Measurements from ENCODE around the gene IL23R. TPM values are rescaled to one million over a fixed set of nuclear protein-coding genes. Genes with fewer than 3 reads are reported as not detected.

The IL23R gene
- total RNA-seq, 1 donor from 2014 or later, result not detected

DNA sequence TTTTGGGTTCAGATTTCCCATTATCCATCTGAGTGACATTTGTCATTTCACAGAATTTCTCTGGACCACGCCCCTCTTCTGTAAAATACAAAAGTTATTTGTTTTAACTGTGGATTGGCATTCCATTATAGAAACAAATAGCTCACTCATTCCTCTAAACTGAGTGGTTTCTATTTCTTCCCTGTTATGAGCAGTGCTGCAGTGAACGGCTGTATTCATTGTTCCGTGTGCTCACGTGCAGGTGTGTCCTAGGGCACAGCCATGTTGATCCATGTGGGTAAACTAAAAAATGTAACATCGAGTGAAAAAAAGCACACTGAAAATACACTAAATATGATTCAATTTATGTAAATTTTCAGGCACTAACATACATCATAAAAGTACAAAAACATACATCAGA lies 114.4 kb downstream of the IL23R start:
- no peaks in the 10 kb centered on the region for H3K36me3 Mint-ChIP-seq (ENCODE audit: low read depth, unreplicated experiment)

DNA sequence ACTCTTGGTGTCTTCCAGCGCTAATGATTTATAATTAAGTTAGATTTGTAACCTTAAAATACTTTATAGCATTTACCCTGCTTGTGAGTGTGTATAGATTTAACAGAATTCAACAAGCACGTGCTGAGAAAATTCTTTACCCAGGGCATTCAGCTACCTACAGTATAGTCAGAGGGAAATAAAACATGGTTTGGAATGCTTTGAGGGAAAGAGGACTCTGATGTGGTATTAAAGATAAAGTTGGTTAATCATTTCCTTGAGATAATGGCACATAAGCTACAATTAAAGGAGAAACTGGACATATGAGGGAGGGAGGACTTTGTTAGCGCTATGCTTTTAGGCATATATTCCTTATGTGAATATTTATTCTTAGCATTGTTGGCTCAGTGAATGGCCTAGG lies 115.0 kb downstream of the IL23R start:
- Mint-ChIP-seq H3K9me3 (ENCODE audit: unreplicated experiment) (no peaks in the 10 kb centered on the region), H3K36me3 (ENCODE audit: low read depth, unreplicated experiment) (no peaks in the 10 kb centered on the region), H3K4me1 (ENCODE audit: unreplicated experiment) (no peaks in the 10 kb centered on the region), H3K4me3 (ENCODE audit: unreplicated experiment) (no peak overlapping the region), H3K27me3 (ENCODE audit: unreplicated experiment) (no peaks in the 10 kb centered on the region), H3K27ac (ENCODE audit: unreplicated experiment) (no peak overlapping the region)
- TF ChIP-seq, protein P1, sequence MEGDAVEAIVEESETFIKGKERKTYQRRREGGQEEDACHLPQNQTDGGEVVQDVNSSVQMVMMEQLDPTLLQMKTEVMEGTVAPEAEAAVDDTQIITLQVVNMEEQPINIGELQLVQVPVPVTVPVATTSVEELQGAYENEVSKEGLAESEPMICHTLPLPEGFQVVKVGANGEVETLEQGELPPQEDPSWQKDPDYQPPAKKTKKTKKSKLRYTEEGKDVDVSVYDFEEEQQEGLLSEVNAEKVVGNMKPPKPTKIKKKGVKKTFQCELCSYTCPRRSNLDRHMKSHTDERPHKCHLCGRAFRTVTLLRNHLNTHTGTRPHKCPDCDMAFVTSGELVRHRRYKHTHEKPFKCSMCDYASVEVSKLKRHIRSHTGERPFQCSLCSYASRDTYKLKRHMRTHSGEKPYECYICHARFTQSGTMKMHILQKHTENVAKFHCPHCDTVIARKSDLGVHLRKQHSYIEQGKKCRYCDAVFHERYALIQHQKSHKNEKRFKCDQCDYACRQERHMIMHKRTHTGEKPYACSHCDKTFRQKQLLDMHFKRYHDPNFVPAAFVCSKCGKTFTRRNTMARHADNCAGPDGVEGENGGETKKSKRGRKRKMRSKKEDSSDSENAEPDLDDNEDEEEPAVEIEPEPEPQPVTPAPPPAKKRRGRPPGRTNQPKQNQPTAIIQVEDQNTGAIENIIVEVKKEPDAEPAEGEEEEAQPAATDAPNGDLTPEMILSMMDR (IDR thresholded peaks at IDR 0.05; ENCODE audit: unreplicated experiment), result no peak
- DNase-seq (ENCODE audit: low spot score), result no peak

More for the DNA sequence above, 114.4 kb downstream of the IL23R start:
- no peaks in the 10 kb centered on the region for H3K4me1 Mint-ChIP-seq (ENCODE audit: unreplicated experiment)
- H3K27me3 Mint-ChIP-seq (ENCODE audit: unreplicated experiment), result no peaks in the 10 kb centered on the region
- TF ChIP-seq, protein P1 (IDR thresholded peaks at IDR 0.05; ENCODE audit: unreplicated experiment), result no peak
- H3K4me3 Mint-ChIP-seq (ENCODE audit: unreplicated experiment), result no peak overlapping the region
- DNase-seq (ENCODE audit: low spot score), result no peak
- no peak overlapping the region for H3K27ac Mint-ChIP-seq (ENCODE audit: unreplicated experiment)
- no peaks in the 10 kb centered on the region for H3K9me3 Mint-ChIP-seq (ENCODE audit: unreplicated experiment)

DNA sequence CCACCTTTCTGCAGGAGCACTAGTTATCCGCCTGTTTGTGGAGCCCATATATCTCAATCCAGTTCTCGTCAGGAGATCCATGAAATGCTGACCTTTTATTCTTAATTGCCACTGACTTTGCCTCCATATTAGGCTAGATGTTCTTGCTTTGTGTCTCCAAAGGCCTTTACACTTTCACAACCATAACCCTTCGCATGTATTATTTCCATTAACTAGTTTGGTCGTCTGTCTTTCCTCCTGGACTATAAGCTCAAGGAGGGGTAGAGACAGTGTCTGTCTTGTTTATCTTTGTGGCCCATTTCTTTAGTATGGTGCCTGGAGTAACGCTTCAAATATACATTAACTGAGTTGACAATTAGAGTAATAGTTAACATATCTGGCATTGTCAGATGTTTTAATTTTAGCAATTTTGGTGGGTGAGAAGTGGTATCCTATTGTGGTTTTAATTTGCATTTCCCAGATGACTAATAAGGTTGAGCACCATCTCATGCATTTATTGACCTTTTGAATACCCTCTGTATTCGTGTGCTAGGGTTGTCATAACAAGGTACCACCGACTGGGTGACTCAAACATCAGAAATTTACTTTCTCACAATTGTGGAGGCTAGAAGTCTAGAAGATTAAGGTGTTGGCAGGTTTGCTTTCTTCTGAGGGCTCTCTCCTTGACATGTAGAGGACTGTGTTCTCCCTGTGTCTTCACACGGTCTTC lies 119.7 kb downstream of the IL23R start:
- Mint-ChIP-seq H3K9me3 (ENCODE audit: unreplicated experiment) (no peaks in the 10 kb centered on the region), H3K4me1 (ENCODE audit: unreplicated experiment) (no peaks in the 10 kb centered on the region), H3K27ac (ENCODE audit: unreplicated experiment) (no peak overlapping the region), H3K4me3 (ENCODE audit: unreplicated experiment) (no peak overlapping the region), H3K27me3 (ENCODE audit: unreplicated experiment) (no peaks in the 10 kb centered on the region), H3K36me3 (ENCODE audit: low read depth, unreplicated experiment) (no peaks in the 10 kb centered on the region)
- TF ChIP-seq, protein P1 (IDR thresholded peaks at IDR 0.05; ENCODE audit: unreplicated experiment), result no peak
- DNase-seq (ENCODE audit: low spot score), result no peak

DNA sequence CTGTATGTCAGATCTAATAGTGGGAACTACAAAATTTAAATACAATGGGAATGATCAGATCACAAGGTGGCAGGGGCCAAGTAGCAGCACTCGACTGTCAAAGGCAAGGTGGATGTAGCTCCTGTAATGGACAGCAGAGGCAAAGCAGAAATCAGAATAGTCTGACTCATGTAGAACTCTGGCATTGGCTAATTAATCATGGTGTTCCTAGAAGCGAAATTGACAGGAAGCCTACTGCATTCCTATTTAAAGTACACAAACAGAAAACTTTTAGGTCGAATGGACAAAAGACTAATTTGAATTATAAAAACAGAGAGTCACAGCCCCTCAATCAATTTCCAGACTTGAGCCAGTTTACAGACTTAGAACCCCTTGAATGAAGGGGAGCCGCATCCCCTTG lies 124.0 kb downstream of the IL23R start:
- no peak for DNase-seq (ENCODE audit: low spot score)
- Mint-ChIP-seq H3K4me1 (ENCODE audit: unreplicated experiment) (no peaks in the 10 kb centered on the region), H3K27me3 (ENCODE audit: unreplicated experiment) (no peaks in the 10 kb centered on the region), H3K4me3 (ENCODE audit: unreplicated experiment) (no peak overlapping the region), H3K36me3 (ENCODE audit: low read depth, unreplicated experiment) (no peaks in the 10 kb centered on the region), H3K9me3 (ENCODE audit: unreplicated experiment) (no peaks in the 10 kb centered on the region), H3K27ac (ENCODE audit: unreplicated experiment) (no peak overlapping the region)
- TF ChIP-seq, protein P1 (IDR thresholded peaks at IDR 0.05; ENCODE audit: unreplicated experiment), result no peak

DNA sequence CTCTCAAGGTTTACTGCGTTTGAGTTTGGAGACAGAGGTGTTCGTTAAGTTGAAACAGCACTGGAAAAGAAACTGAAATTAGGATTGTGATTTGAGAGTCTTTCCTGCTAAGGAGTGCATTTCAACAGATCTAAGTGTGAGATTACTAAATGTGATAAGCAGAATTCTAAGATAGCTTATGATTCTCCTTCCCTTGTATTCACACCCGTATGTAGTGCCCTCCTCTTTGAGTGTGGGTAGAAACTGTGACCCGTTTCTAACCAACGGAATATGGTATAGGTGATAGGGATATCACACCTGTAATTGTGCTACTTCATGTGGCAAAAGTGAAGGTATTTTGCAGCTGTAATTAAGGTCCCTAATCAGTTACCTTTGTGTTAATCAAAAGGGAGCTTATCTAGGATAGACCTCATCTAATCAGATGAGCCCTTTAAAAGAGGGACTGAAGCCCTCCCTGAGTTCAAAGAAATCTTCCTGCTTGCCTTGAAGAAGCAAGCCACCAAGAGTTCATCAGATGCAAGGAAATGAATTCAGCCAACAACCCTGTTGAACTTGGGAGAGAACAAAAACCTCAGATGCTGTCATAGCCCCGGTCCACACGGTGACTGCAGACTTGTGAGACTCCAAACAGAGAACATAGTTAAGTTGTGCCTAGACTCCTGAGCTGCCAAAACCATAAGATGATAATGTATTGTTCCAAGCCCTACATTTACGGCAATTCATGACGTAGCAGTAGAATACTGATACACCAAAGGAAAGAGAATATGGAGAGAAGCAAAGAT lies 128.8 kb downstream of the IL23R start:
- DNase-seq (ENCODE audit: low spot score), result no peak
- Mint-ChIP-seq H3K27ac (ENCODE audit: unreplicated experiment) (no peak overlapping the region), H3K27me3 (ENCODE audit: unreplicated experiment) (peaks cover 1% of the 10 kb centered on the region), H3K9me3 (ENCODE audit: unreplicated experiment) (no peaks in the 10 kb centered on the region), H3K4me1 (ENCODE audit: unreplicated experiment) (no peaks in the 10 kb centered on the region), H3K36me3 (ENCODE audit: low read depth, unreplicated experiment) (no peaks in the 10 kb centered on the region), H3K4me3 (ENCODE audit: unreplicated experiment) (no peak overlapping the region)
- TF ChIP-seq, protein P1 (IDR thresholded peaks at IDR 0.05; ENCODE audit: unreplicated experiment), result no peak
